HG03159 (cell line): ENCODE data around the gene METTL26.

Source experiments
- ATAC-seq: cut with Tn5 transposase; IDR thresholded peaks from one replicate; pipeline ENCODE4 v1.9.1; 2021; ENCODE audit warnings: mild to moderate bottlenecking, moderate library complexity; ENCODE audit not compliant: unreplicated experiment

The METTL26 gene

DNA sequence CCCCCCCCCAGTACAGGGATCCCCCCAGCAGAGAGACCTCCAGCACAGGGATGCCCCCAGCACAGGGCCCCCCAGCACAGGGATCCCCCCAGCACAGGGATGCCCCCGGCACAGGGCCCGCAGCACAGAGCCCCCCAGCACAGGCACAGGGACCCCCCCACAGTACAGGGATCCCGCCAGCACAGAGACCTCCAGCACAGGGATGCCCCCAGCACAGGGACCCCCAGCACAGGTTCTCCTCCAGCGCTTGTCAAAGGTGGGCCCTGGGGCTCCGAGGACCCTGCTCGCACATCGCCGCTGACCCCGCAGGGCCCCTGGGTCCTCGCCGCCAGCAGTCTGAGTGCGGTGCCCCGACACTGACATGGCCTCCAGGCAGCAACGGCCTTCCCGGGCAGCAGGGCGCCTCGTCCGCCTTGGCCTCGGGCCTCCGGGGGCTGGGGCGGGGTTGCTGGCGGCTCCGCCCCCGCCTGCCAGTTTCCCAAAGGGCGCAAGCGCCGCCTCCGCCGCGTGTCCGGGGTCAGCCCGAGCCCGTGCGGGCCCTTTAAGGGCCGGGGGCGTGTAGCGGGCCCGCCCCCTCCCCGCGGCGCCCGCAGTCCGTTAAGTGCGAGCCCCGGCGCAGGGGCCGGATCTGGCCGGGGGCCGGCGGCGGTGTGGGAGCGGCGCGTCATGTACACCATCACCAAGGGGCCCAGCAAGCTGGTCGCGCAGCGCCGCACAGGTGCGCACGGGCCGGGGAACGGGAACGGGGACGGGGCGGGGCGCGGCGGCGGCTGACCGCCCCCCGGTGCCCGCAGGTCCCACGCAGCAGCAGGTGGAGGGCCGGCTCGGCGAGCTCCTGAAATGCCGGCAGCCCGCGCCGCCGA is 5.5 kb upstream of the METTL26 start, which contains the start of gene MCRIP2:
MCRIP2 (plus strand) TSS at position 503 of the 863 bp plus-strand sequence; CDS start at position 667, 164 bp downstream.
- peak; percentile 51 for ATAC-seq

DNA sequence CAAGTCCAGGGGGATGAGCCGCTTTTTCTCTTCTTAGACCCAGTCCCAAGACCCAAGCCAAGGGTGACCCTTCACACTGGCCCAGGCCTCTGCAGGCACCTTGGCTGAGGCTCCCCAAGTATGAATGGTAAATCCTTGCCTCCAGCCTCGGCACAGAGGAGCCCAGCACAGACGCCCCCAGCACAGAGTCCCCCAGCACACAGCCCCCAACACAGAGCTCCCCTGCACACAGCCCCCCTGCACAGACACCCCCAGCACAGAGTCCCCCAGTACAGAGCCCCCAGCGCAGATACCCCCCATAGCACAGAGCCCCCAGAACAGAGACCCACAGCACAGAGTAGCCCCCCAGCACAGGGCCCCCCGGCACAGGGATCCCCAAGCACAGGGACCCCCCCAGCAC is 4.5 kb upstream of the METTL26 start:
- no peak for ATAC-seq

DNA sequence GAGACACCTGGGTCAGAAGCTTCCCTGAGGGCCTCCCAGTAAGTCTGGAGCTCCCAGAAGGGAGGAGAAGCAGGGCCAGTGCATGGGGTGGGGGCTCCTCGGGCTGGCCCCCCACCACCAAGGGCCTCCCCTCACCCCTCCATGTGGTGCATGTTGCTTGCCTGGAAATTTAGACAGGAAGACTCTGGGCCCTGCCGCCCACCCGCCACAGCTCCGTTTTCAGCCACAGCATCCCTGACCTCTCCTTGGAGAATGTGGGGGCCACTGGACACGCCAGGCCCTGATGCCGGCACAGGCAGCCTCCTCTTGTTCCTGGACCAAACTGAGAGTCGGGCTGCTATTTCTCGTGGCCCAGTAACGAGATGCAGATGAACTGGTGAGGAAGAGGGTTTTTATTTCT is 2.7 kb upstream of the METTL26 start:
- ATAC-seq = no peak

DNA sequence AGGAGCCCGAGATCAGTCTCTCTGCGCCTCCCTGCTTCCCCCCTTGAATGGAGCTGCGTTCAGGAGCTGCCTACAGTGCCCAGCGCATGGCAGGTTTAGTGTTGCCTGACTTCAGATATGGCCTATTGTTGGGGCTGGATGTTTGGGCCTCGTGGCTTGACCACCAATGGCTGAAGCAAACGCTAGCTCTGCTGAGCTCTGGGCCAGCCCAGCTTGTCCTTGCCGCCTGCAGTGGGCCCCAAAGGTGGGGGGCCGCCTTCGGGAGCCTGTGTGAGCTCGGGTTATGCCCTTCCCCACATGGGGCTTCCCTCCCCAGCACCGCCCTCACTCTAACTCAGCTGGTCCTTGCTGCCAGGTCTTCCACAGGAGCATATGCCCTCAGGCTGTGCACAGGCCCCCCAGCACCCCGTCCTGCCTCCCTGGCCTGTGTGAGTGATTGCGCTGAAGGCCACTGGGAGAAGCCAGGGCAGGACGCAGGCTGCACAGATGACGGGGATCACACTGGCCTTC is 2.0 kb upstream of the METTL26 start:
- no peak for ATAC-seq

DNA sequence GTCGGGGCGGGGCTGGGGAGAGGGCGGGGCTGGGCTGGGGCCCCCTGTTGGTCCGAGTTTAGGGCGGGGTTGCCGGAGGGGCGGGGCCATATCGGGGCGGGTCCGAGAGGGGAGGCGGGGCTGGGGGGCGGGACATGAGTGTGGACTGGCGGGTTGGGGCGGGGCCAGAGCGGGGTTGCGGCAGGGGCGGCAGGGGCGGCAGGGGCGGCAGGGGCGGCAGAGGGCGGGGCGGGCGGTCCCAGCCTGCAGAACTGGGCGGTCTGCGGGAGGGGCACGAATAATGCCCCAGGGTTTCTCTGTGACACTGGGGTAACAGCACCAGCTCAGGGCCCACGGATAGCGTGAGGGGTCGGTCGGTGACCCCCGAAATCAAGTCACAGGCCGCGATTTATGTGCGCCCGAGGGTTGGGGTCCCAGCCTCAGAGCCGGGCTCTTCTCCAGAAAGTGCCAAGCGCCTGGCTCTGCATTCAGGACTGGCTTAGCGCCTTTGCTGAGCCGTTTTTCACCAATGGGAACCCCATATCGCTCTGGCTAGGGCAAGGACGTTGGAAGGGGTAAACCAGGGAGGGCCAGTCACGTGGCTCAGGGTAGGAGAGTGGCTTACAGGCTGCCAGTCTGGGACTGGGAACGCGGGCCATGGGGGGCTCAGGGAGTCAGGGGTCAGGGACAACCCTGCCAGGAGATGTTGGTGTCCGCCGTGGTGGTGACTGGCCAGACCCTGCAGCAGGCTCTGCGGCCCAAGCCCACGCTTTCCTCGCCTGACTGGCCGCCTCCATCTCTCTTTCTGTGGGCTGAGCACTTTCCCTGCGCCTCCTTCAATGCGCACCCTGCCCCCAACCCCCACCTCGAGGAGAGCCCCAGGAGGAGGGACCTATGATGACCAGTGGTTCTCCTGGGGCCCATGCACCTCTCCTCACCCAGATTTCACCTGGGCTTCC is 1.2 kb upstream of the METTL26 start:
- ATAC-seq = no peak

DNA sequence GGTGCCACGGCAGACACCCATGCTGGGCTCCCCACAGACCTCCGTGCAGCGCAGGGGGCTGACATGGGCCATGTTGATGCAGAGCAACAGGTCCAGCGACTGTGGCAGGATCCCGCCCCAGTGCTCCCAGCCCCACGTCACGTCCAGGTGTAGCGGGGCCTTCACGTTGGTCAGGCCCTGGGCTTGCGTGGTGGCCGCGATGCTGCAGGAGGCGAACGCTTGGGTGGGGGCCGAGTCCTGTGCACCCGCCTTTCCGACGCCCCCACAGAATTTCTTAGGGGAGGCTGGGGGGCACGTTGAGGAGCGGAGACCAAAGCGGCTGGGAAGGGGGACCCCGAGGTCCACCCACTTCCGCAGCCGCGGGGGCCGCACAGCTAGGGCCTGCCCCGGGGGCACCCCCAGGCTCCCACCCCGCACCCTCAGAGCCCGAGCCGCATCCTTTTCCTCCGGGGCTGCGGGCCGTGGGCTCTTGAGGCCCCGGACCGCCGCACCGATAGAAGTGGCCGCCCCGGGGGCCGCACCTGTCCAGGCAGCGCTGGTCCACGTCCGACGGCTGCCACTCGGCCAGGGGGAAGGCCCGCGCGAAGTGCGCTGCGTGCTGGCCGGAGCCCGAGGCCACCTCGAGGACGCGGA is 416 bp downstream of the METTL26 start:
- ATAC-seq = peak; percentile 2

DNA sequence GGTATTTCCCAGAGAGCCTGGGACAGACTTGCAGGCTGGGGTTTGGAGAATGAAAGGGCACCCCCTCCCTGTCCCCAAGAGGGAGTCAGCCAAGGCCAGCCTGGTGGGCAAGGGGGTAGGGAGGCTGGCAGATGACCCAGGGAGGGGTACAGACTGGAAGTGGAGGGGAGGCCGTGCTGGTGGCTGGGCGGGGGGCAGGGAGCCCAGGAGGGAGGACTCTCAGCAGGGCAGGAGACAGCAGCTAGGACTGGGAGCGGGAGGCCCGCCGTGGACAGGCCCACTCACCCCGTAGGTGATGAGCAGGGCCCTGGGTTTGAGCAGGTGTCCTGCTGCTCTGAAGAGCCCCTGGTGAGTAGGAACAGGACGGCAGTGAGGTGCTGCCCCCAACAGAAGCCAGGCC is 1.1 kb downstream of the METTL26 start:
- no peak for ATAC-seq

DNA sequence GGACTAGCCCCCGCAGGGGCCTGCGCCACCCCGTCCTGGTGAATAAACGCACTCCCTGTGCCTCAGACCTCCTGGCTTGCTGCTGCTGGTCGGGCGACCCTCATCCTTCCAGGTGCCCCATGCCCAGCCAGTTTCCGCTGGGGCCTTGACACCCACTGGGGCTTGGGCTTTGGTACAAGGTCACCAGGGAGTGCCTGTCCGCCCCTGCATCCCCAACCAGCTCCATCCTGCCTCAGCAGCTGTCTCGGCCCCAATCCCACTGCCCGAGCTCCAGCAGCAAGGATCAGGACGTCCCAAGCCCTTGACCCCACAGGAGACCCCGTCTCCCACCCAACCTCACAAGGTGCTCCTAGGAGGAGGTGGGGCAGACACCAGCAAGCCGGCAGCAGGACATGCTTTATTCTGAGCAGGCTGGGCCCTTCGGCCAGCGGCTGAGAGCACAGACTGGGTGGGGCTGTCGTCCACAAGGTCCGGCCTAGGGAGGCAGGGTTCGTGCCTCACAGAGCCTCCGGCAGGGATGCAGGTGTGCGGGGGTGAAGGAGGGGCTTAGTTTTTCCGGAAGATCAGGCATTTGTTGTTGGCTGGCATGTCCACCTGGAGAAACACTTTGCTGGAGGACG is 1.9 kb downstream of the METTL26 start:
- ATAC-seq = no peak

DNA sequence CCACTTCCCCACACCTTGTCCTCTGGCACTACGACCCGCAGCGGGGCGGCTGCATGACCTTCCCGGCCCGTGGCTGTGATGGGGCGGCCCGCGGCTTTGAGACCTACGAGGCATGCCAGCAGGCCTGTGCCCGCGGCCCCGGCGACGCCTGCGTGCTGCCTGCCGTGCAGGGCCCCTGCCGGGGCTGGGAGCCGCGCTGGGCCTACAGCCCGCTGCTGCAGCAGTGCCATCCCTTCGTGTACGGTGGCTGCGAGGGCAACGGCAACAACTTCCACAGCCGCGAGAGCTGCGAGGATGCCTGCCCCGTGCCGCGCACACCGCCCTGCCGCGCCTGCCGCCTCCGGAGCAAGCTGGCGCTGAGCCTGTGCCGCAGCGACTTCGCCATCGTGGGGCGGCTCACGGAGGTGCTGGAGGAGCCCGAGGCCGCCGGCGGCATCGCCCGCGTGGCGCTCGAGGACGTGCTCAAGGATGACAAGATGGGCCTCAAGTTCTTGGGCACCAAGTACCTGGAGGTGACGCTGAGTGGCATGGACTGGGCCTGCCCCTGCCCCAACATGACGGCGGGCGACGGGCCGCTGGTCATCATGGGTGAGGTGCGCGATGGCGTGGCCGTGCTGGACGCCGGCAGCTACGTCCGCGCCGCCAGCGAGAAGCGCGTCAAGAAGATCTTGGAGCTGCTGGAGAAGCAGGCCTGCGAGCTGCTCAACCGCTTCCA is 2.6 kb downstream of the METTL26 start:
- no peak for ATAC-seq

DNA sequence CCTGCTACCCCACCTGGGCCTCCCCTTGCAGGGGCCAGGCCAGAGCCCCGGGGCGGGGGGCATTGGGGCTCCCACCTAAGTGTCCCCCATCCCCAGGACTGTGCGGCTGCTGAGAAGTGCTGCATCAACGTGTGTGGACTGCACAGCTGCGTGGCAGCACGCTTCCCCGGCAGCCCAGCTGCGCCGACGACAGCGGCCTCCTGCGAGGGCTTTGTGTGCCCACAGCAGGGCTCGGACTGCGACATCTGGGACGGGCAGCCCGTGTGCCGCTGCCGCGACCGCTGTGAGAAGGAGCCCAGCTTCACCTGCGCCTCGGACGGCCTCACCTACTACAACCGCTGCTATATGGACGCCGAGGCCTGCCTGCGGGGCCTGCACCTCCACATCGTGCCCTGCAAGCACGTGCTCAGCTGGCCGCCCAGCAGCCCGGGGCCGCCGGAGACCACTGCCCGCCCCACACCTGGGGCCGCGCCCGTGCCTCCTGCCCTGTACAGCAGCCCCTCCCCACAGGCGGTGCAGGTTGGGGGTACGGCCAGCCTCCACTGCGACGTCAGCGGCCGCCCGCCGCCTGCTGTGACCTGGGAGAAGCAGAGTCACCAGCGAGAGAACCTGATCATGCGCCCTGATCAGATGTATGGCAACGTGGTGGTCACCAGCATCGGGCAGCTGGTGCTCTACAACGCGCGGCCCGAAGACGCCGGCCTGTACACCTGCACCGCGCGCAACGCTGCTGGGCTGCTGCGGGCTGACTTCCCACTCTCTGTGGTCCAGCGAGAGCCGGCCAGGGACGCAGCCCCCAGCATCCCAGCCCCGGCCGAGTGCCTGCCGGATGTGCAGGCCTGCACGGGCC is 3.4 kb downstream of the METTL26 start:
- no peak for ATAC-seq

DNA sequence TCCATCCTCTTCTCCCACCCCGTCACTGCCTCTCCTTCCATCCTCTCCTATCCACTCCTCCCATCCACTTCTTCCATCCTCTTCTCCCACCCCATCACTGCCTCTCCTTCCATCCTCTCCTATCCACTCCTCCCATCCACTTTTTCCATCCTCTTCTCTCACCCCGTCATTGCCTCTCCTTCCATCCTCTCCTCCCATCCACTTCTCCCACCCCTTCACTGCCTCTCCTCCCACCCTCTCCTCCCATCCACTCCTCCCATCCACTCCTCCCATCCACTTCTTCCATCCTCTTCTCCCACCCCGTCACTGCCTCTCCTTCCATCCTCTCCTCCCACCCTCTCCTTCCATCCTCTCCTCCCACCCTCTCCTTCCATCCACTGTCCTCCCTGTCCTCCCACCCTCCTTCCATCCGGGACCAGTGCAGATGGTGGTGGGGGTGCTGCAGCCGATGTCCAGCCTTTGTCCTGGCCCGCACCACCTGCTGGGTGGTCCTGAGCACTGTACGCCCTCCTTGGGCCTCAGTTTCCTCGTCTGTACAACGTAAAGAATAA is 4.2 kb downstream of the METTL26 start:
- no peak for ATAC-seq

DNA sequence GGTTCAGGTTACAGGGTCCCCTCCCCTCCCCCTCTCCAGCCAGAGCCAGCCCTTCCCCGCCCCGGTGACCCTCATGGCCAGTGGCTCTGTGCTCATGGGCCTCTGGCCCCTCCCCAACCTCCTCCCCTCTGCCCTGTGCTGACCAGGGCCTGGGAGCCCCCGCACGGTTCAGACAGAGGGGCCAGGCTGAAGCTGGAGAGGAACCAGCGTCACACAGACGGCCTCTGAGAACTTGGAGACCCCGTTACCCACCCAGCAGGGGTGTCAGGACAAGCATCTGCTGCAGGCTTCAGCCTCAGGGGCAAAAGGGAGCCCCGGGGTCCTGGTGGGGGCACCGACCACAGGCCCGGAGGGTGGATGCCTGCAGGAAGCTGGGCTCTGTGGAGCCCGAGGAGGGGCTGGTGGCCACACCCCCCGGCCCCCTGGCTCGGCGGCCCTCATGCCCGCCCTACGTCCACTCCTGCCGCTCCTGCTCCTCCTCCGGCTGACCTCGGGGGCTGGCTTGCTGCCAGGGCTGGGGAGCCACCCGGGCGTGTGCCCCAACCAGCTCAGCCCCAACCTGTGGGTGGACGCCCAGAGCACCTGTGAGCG is 5.2 kb downstream of the METTL26 start, which contains the start of gene WFIKKN1:
WFIKKN1 (plus strand) TSS at position 171 of the 591 bp plus-strand sequence; CDS start at position 440, 269 bp downstream.
- no peak for ATAC-seq

DNA sequence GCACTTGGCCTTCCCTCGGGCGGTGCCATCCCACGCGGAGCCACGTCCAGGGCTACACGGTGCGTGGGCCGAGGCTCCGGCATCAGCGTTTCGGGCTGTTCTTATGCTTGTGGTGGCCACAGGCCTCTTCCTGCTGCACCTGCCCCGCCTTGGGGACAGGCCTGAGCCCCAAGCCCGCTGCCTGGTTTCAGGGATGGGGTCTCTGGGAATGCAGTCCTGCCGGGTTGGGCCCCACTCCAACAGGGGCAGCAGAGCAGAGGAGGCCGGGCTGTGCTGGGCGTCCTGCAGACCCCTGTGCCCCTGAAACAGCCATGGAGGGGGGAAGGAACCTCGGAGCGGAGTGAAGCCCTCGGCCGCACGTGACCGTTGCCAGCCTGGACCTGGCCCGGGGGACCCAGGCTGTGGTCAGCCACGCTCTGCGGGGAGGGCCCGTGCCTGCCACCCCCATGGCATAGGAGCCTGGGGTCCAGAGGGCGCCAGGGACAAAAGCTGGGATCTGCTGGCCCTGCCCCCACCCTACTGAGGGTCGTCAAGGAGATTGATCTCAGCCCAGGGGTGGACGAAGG is 5.8 kb downstream of the METTL26 start:
- no peak for ATAC-seq

DNA sequence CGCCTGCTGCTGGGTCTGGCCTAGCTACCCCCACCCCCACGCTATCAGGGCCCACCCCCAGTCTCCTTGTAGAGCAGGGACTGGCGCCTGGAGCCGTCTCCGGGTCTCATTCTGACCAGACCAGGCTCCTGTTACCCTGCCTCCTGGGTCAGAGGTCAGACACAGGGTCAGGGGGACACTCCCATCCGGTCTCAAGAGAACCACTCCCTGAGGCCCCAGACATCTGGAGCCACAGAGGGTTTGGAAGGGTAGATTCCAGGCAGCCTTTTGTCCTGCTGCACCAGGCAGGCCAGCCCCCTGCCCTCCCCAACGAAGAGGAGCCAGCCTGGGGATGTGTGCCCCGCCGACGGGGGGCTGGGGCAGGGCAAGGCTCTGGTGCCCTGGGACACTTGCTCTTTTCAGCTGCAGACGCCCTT is 6.3 kb downstream of the METTL26 start:
- no peak for ATAC-seq

DNA sequence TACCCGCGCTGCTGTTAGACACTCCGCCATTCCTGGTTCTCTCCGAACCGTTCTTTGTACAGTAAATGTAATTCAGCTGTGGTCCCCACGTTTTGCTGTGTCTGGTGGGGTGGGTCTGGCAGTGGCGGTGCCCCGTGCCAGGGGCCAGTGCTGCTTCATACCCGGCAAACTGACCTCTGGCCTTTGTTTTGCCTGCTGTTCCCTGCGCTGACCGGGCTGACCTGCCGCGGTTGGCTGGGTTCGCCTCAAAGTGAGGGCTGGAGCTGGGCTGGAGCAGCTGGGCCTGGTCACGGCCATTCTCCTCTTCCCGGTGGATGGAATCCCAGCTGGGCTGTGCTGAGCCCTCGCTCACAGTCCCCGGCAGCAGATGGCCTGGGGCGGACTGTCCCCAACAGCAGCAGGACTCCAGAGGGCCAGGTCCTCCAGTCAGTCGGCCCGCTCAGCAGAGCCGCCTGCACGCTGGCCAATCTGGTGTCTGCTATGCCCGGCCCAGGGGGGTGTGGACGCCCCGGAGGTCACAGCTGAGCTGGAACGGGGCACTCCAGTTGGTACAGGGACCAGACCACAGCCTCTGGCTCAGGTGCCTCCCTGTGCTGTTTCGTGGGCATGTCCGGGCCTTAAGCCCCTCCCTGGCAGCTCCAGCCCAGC is 6.8 kb downstream of the METTL26 start:
- ATAC-seq = no peak

DNA sequence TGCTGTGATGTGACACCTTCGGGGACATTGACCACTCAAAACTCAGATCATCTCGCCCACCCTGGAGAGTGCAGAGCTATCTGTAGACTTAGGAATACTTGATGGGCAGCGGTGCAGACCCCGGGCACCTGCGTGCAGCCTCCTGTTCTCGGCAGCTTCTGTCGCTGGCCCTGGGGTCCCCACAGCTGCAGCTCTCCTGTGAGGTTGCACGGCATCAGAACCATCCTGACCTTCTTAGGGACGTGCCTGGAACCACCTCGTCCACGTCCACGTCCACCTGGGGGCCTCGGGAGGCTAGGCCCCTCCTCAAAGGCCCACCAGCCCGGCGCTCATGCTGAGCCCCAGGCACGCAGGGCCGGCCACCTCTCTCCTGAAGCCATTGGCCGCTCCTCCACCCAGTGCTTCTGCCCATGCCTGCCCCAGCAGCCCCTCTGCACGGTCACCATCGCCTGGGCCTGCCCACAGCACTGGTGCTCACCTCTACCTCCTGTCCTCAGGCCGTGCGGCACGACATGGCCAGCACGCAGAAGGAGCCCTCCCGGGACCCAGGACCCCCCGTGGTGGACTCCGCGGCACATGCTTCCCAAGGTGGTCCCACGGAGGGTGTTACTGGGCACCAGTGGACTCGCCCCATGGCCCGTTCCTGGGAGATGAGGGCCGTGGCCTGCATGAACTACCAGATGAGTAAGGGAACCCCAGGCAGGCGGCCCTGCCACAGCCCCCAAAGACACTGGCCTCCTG is 7.6 kb downstream of the METTL26 start:
- no peak for ATAC-seq
